Gastroesophageal sphincter (tissue), 3 donors: Measurements from ENCODE around the gene SLBP.

Experiments used
- CTCF ChIP-seq, 4 experiments: fragments of 200-600 bp in 2 of 4; fragments of 450-650 bp in 2 of 4; sonication (generic) in 1 of 4; IDR thresholded peaks; one replicate each; pipeline ENCODE4 v1.5.1; 2017 to 2019; ENCODE audit warnings: antibody characterized with exemption in 4 of 4, mild to moderate bottlenecking in 2 of 4, moderate library complexity in 2 of 4
- POLR2A ChIP-seq, 2 donors: fragments of 450-650 bp; IDR thresholded peaks; one replicate each; pipeline ENCODE4 v1.6.1; 2017; ENCODE audit warnings: antibody characterized with exemption in 2 of 2, mild to moderate bottlenecking in 2 of 2, moderate library complexity in 1 of 2

- TF ChIP-seq CTCF (IDR thresholded peaks at IDR 0.05) (no peak), POLR2A (IDR thresholded peaks at IDR 0.05) (no peak)
Observed at GRCh38 chr4:1683261-1683735, 28.8 kb downstream of the SLBP start.
